ENCODE measurements around the gene TMEM150B. TPM values are rescaled to one million over a fixed set of nuclear protein-coding genes. Genes with fewer than 3 reads are reported as not detected.

TMEM150B gene
- total and polyA plus RNA-seq, 2 experiments from 2014 or later: 0.29 TPM; not detected in 1

DNA sequence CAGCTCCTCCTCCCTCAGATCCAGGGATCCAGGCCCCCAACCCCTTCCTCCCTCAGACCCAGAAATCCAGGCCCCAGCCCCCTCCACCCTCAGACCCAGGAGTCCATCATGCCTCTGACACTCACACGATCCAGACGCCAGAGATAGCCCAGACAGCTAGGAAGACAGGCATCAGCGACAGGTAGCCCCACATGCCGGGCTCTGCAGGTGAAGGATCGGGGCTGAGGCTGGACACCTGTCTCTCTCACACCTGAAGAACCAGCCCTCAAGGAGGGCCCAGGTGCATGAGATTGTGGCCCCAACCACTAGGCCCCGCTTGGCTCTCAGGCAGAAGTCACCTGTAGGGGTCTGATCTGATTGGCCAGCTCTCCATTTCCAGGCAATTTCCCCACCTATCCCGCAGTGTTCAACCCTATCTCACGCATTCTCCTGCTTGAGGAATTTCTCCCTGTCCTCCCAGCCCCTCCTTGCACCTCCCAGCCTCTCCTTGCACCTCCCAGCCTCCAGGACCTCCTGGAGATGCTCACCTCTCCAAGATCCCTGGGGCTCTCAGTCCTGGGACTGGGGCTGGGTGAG, 4.2 kb downstream of the TMEM150B start:
- Mint-ChIP-seq H3K36me3 (ENCODE audit: low read depth) (no peaks in the 10 kb centered on the region; the same call in 2 of the 3 replicates), H3K27me3 (ENCODE audit: insufficient read depth, low read depth, poor library complexity) (peaks cover 12% of the 10 kb centered on the region), H3K4me1 (peaks cover 15% of the 10 kb centered on the region), H3K9me3 (no peaks in the 10 kb centered on the region; the same call in 2 of the 3 replicates), H3K27ac (no peak overlapping the region), H3K4me3 (no peak overlapping the region)
- no peak for ATAC-seq
- Histone ChIP-seq H3K27me3 (ENCODE audit: insufficient read depth) (no peaks in the 10 kb centered on the region), H3K9me2 (ENCODE audit: insufficient read depth) (no peaks in the 10 kb centered on the region), H3K27ac (ENCODE audit: low read depth) (no peak overlapping the region), H3F3A (replicated peaks; ENCODE audit: low read depth) (peaks cover 4% of the 10 kb centered on the region; the same call in 1 of the 2 replicates), H3K36me3 (ENCODE audit: insufficient read depth) (no peaks in the 10 kb centered on the region), H2AFZ (no peak overlapping the region), H4K20me1 (replicated peaks; ENCODE audit: insufficient read depth) (no peaks in the 10 kb centered on the region; the same call in 1 of the 2 replicates), H3K4me1 (ENCODE audit: insufficient read depth) (peaks cover 5% of the 10 kb centered on the region; the same call in 1 of the 2 replicates), H3K4me2 (no peak overlapping the region), H3K79me2 (replicated peaks; ENCODE audit: insufficient read depth) (no peaks in the 10 kb centered on the region), H3K4me3 (no peak overlapping the region)
- DNase-seq (ENCODE audit: low spot score): no peak
- TF ChIP-seq CREB1 (CRISPR knock-in tag; IDR thresholded peaks at IDR 0.05; ENCODE audit: low read depth) (no peak), ZNF462 (CRISPR knock-in tag; IDR thresholded peaks at IDR 0.05) (no peak), EZH2 (IDR thresholded peaks at IDR 0.05; ENCODE audit: low read depth, unreplicated experiment) (no peak), ZNF331 (CRISPR knock-in tag; IDR thresholded peaks at IDR 0.05; ENCODE audit: low read depth) (no peak), STAT1 (IDR thresholded peaks at IDR 0.05; ENCODE audit: unreplicated experiment) (no peak), NANOG (IDR thresholded peaks at IDR 0.05; ENCODE audit: borderline replicate concordance) (no peak), JUNB (IDR thresholded peaks at IDR 0.05; ENCODE audit: unreplicated experiment) (no peak), REST (IDR thresholded peaks at IDR 0.05; ENCODE audit: unreplicated experiment) (no peak), POLR2AphosphoS5 (IDR thresholded peaks at IDR 0.05; ENCODE audit: low read depth) (no peak), EZH2phosphoT487 (IDR thresholded peaks at IDR 0.05; ENCODE audit: unreplicated experiment) (no peak), ZNF114 (CRISPR knock-in tag; IDR thresholded peaks at IDR 0.05) (no peak)
- TF ChIP-seq, protein P1, sequence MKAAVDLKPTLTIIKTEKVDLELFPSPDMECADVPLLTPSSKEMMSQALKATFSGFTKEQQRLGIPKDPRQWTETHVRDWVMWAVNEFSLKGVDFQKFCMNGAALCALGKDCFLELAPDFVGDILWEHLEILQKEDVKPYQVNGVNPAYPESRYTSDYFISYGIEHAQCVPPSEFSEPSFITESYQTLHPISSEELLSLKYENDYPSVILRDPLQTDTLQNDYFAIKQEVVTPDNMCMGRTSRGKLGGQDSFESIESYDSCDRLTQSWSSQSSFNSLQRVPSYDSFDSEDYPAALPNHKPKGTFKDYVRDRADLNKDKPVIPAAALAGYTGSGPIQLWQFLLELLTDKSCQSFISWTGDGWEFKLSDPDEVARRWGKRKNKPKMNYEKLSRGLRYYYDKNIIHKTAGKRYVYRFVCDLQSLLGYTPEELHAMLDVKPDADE (IDR thresholded peaks at IDR 0.05): no peak
- TF ChIP-seq, protein P2, sequence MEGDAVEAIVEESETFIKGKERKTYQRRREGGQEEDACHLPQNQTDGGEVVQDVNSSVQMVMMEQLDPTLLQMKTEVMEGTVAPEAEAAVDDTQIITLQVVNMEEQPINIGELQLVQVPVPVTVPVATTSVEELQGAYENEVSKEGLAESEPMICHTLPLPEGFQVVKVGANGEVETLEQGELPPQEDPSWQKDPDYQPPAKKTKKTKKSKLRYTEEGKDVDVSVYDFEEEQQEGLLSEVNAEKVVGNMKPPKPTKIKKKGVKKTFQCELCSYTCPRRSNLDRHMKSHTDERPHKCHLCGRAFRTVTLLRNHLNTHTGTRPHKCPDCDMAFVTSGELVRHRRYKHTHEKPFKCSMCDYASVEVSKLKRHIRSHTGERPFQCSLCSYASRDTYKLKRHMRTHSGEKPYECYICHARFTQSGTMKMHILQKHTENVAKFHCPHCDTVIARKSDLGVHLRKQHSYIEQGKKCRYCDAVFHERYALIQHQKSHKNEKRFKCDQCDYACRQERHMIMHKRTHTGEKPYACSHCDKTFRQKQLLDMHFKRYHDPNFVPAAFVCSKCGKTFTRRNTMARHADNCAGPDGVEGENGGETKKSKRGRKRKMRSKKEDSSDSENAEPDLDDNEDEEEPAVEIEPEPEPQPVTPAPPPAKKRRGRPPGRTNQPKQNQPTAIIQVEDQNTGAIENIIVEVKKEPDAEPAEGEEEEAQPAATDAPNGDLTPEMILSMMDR (conservative IDR thresholded peaks at IDR 0.05; ENCODE audit: low read depth in 2 of 2): no peak

Measured in GM23338 (cell line).